ENCODE results near the gene DLGAP4.

Gene DLGAP4

GRCh38 chr20:36367907-36368799, 62.0 kb downstream of the DLGAP4 start:
- H3K27me3 ChIP-seq (ENCODE audit: control insufficient read depth, insufficient read depth, low read length, poor library complexity, severe bottlenecking) = no peaks in the 10 kb centered on the region
- no peak overlapping the region for H3K27ac ChIP-seq (ENCODE audit: insufficient read depth, low read depth, low read length, poor library complexity, severe bottlenecking)
- WGBS, 2 experiments = 78% methylated on average over 11 of the region's 12 CpGs
- H3K9me3 ChIP-seq (ENCODE audit: control insufficient read depth, low read length) = no peaks in the 10 kb centered on the region
- no peaks in the 10 kb centered on the region for H3K4me1 ChIP-seq (ENCODE audit: control insufficient read depth, insufficient read depth, low read length)
- H3K4me3 ChIP-seq (ENCODE audit: insufficient read depth, low read depth, low read length) = no peak overlapping the region
- H3K36me3 ChIP-seq (ENCODE audit: control insufficient read depth, insufficient read depth, low read length) = no peaks in the 10 kb centered on the region

DNA sequence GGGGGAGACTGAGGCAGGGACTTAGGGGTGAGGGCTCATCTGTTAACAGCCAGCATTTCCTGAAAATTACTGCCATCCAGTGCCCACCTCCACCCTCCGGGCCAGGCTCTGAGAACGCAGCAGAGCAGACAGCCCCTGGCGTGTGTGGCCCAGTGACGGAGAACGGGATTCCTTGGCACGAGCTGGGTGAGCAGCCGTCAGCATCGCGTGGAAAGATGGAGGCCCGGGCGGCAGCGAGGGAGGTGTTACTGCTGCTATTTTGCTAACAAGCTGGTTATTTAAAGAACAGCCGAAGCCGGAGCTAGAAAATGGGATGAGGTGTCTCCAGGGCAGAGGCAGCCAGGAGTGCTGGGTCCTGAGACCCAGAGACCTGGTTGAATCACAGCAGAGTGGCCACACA, 62.7 kb downstream of the DLGAP4 start:
- no peaks in the 10 kb centered on the region for H3K4me1 ChIP-seq (ENCODE audit: control insufficient read depth, insufficient read depth, low read length)
- no peaks in the 10 kb centered on the region for H3K27me3 ChIP-seq (ENCODE audit: control insufficient read depth, insufficient read depth, low read length, poor library complexity, severe bottlenecking)
- no peak overlapping the region for H3K27ac ChIP-seq (ENCODE audit: insufficient read depth, low read depth, low read length, poor library complexity, severe bottlenecking)
- 92% methylated on average over 14 of the region's 14 CpGs for WGBS, 2 experiments
- H3K36me3 ChIP-seq (ENCODE audit: control insufficient read depth, insufficient read depth, low read length) = no peaks in the 10 kb centered on the region
- H3K9me3 ChIP-seq (ENCODE audit: control insufficient read depth, low read length) = no peaks in the 10 kb centered on the region
- H3K4me3 ChIP-seq (ENCODE audit: insufficient read depth, low read depth, low read length) = no peak overlapping the region

GRCh38 chr20:36369739-36370138, 63.6 kb downstream of the DLGAP4 start:
- WGBS, 2 experiments = 93 to 94% methylated on average over 2 of the region's 3 CpGs
- no peaks in the 10 kb centered on the region for H3K36me3 ChIP-seq (ENCODE audit: control insufficient read depth, insufficient read depth, low read length)
- no peaks in the 10 kb centered on the region for H3K4me1 ChIP-seq (ENCODE audit: control insufficient read depth, insufficient read depth, low read length)
- no peaks in the 10 kb centered on the region for H3K27me3 ChIP-seq (ENCODE audit: control insufficient read depth, insufficient read depth, low read length, poor library complexity, severe bottlenecking)
- no peak overlapping the region for H3K4me3 ChIP-seq (ENCODE audit: insufficient read depth, low read depth, low read length)
- no peaks in the 10 kb centered on the region for H3K9me3 ChIP-seq (ENCODE audit: control insufficient read depth, low read length)
- no peak overlapping the region for H3K27ac ChIP-seq (ENCODE audit: insufficient read depth, low read depth, low read length, poor library complexity, severe bottlenecking)

GRCh38 chr20:36370991-36371790, 65.1 kb downstream of the DLGAP4 start:
- no peaks in the 10 kb centered on the region for H3K27me3 ChIP-seq (ENCODE audit: control insufficient read depth, insufficient read depth, low read length, poor library complexity, severe bottlenecking)
- no peak overlapping the region for H3K4me3 ChIP-seq (ENCODE audit: insufficient read depth, low read depth, low read length)
- 90 to 92% methylated on average over 15 of the region's 15 CpGs for WGBS, 2 experiments
- H3K27ac ChIP-seq (ENCODE audit: insufficient read depth, low read depth, low read length, poor library complexity, severe bottlenecking) = no peak overlapping the region
- H3K4me1 ChIP-seq (ENCODE audit: control insufficient read depth, insufficient read depth, low read length) = no peaks in the 10 kb centered on the region
- H3K36me3 ChIP-seq (ENCODE audit: control insufficient read depth, insufficient read depth, low read length) = no peaks in the 10 kb centered on the region
- H3K9me3 ChIP-seq (ENCODE audit: control insufficient read depth, low read length) = no peaks in the 10 kb centered on the region

- H3K27me3 ChIP-seq (ENCODE audit: control insufficient read depth, insufficient read depth, low read length, poor library complexity, severe bottlenecking) = no peaks in the 10 kb centered on the region
- H3K9me3 ChIP-seq (ENCODE audit: control insufficient read depth, low read length) = no peaks in the 10 kb centered on the region
- H3K4me3 ChIP-seq (ENCODE audit: insufficient read depth, low read depth, low read length) = no peak overlapping the region
- WGBS, 2 experiments = 93 to 94% methylated on average over 7 of the region's 7 CpGs
- H3K27ac ChIP-seq (ENCODE audit: insufficient read depth, low read depth, low read length, poor library complexity, severe bottlenecking) = no peak overlapping the region
- H3K4me1 ChIP-seq (ENCODE audit: control insufficient read depth, insufficient read depth, low read length) = no peaks in the 10 kb centered on the region
- no peaks in the 10 kb centered on the region for H3K36me3 ChIP-seq (ENCODE audit: control insufficient read depth, insufficient read depth, low read length)
Observed at GRCh38 chr20:36372666-36373065, 66.5 kb downstream of the DLGAP4 start.

DNA sequence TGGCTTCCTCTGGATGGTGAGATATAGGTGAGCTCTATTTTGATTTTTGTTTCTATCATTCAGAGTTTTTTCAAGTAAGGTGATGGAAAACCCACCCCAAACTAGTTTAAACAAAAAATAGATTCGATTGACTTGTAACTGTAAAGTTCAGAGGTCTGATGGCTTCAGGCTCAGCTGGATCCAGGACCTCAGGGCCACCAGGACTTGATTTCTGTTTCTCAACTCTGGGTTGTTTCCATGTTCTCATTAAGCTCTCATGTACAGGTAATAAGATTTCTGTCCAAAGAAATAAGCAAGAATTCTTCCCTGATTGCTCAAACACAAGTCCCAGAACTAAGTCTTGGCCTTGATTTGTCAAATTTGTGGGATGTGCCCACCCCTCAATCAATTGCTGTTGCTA, 67.0 kb downstream of the DLGAP4 start:
- Histone ChIP-seq H3K27ac (ENCODE audit: insufficient read depth, low read depth, low read length, poor library complexity, severe bottlenecking) (no peak overlapping the region), H3K9me3 (ENCODE audit: control insufficient read depth, low read length) (no peaks in the 10 kb centered on the region), H3K4me1 (ENCODE audit: control insufficient read depth, insufficient read depth, low read length) (no peaks in the 10 kb centered on the region), H3K4me3 (ENCODE audit: insufficient read depth, low read depth, low read length) (no peak overlapping the region), H3K27me3 (ENCODE audit: control insufficient read depth, insufficient read depth, low read length, poor library complexity, severe bottlenecking) (no peaks in the 10 kb centered on the region), H3K36me3 (ENCODE audit: control insufficient read depth, insufficient read depth, low read length) (no peaks in the 10 kb centered on the region)
- WGBS, 2 experiments = 93 to 94% methylated on average over 1 of the region's 1 CpG

DNA sequence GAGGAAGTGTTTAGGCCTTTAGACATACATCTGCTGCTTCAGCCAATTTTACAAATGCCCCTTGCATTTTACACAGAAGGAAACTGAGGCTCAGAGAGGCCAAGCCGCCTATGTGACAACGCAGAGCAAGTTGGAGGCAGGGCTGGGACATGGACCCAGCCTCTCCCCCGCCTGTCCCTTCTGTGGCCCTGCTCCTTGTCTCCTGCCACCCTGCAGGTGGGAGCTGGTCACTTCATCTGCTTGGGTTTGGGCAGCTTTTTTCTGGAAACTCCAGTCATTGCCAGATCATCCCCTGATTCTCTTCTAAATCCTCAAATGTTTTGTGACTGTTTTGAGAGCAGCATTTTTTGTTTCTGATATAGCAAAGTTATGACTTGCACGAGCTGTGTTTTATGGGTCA, 68.9 kb downstream of the DLGAP4 start:
- Histone ChIP-seq H3K27ac (ENCODE audit: insufficient read depth, low read depth, low read length, poor library complexity, severe bottlenecking) (no peak overlapping the region), H3K36me3 (ENCODE audit: control insufficient read depth, insufficient read depth, low read length) (no peaks in the 10 kb centered on the region), H3K9me3 (ENCODE audit: control insufficient read depth, low read length) (no peaks in the 10 kb centered on the region), H3K27me3 (ENCODE audit: control insufficient read depth, insufficient read depth, low read length, poor library complexity, severe bottlenecking) (no peaks in the 10 kb centered on the region), H3K4me3 (ENCODE audit: insufficient read depth, low read depth, low read length) (no peak overlapping the region), H3K4me1 (ENCODE audit: control insufficient read depth, insufficient read depth, low read length) (no peaks in the 10 kb centered on the region)
- 83 to 89% methylated on average over 4 of the region's 4 CpGs for WGBS, 2 experiments

- no peak overlapping the region for H3K4me3 ChIP-seq (ENCODE audit: insufficient read depth, low read depth, low read length)
- no peaks in the 10 kb centered on the region for H3K36me3 ChIP-seq (ENCODE audit: control insufficient read depth, insufficient read depth, low read length)
- no peaks in the 10 kb centered on the region for H3K4me1 ChIP-seq (ENCODE audit: control insufficient read depth, insufficient read depth, low read length)
- no peaks in the 10 kb centered on the region for H3K9me3 ChIP-seq (ENCODE audit: control insufficient read depth, low read length)
- H3K27me3 ChIP-seq (ENCODE audit: control insufficient read depth, insufficient read depth, low read length, poor library complexity, severe bottlenecking) = no peaks in the 10 kb centered on the region
- WGBS, 2 experiments = 87 to 89% methylated on average over 22 of the region's 22 CpGs
- no peak overlapping the region for H3K27ac ChIP-seq (ENCODE audit: insufficient read depth, low read depth, low read length, poor library complexity, severe bottlenecking)
Observed at GRCh38 chr20:36377348-36378326, 71.5 kb downstream of the DLGAP4 start.

GRCh38 chr20:36378686-36379085, 72.5 kb downstream of the DLGAP4 start:
- H3K27ac ChIP-seq (ENCODE audit: insufficient read depth, low read depth, low read length, poor library complexity, severe bottlenecking) = no peak overlapping the region
- H3K27me3 ChIP-seq (ENCODE audit: control insufficient read depth, insufficient read depth, low read length, poor library complexity, severe bottlenecking) = no peaks in the 10 kb centered on the region
- no peaks in the 10 kb centered on the region for H3K36me3 ChIP-seq (ENCODE audit: control insufficient read depth, insufficient read depth, low read length)
- H3K4me1 ChIP-seq (ENCODE audit: control insufficient read depth, insufficient read depth, low read length) = no peaks in the 10 kb centered on the region
- H3K9me3 ChIP-seq (ENCODE audit: control insufficient read depth, low read length) = no peaks in the 10 kb centered on the region
- 90 to 91% methylated on average over 9 of the region's 9 CpGs for WGBS, 2 experiments
- H3K4me3 ChIP-seq (ENCODE audit: insufficient read depth, low read depth, low read length) = no peak overlapping the region
